NCI-H748 (cell line): ENCODE results near the gene MVP.
"Not testable (repeated sequence)": the region's sequence is repeated elsewhere in the genome, so short reads cannot be mapped to it uniquely, and the experiment has no call there.

Source experiments
- DNase-seq: peaks from one replicate; lab custom pipeline; 2025; ENCODE audit not compliant: unreplicated experiment; lab: John Stamatoyannopoulos, UW

MVP gene

DNA sequence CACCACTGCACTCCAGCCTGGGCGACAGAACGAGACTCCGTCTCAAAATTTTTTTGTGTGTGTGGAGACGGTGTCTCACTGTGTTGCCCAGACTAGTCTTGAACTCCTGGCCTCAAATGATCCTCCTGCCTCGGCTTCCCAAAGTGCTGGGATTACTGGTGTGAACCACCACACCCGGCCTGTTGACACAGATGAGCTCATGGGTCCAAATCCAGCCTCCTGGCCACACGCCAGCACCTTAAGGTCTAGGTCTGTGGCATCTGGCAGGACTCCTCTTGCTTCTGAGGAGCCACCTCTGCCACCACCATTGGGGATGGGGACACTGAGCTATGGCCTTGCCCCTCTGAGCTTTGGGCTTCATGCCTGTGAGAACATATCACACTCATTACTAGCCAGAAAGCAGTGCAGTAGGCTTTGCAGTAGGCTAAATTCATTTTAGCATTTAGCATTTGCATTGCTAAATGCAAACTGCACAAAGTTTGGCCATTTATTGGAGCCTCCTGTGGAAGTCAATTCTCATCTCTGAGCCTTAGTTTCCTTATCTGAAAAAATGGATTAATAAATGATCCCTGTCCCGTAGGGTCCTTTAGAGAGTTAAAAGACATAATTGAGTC is 48.2 kb downstream of the MVP start:
- no peak for DNase-seq

- DNase-seq: not testable (repeated sequence)
These were observed 48.8 kb downstream of the MVP start for GRCh38 chr16:29869067-29869466.

DNA sequence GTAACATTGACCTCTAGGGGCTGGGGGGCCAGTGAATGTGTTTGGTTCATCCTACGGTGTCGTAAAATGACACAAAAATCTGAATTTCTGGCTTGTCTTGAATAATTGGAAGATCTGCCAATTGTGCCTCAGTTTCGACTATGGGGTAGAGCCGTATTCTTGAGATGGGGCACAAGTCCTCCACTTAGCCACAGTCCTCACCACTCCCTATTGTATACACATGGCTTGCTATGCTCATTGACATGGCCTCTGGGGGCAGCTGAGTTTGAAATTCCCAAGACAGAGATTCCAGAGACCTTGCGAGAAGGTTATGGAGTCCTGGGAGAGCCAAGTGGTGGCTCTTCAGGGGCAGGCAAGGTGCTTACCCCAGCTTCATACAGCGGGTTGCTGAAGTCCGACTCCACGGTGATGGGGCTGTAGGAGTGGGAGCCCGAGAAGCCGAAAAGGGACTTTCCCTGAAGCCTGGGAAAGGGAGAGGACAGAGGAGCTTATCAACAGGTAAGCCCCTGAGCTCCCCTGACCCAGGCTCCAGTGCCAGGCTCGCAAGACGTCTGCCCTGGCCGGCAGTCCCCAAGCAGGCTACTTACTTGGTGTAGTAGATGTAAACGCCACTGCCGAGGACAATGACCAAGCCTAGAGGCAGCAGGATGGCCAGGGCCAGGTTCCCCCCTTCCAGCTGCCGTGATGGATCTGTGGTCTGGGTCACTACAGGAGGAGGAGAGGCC is 51.7 kb downstream of the MVP start:
- no peak for DNase-seq

DNA sequence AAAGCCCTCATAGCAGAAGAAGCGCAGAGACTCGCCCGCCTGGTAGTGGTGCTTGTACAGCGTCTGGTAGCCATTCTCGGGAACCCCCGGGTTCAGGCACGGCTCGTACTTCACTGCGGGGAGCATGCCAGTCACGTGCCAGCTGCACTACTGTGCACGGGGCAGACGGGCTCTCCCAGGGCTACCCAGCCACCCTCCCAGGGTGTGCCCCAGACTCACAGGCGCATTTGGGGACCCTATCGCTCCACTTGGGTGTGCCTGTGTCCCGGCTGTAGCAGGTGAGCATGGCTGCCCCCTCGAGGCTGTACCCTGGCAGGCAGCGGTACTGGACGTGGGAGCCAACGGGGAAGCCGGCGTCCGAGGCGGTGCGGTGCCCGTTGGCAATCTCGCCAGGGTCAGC is 53.1 kb downstream of the MVP start:
- DNase-seq: no peak

DNA sequence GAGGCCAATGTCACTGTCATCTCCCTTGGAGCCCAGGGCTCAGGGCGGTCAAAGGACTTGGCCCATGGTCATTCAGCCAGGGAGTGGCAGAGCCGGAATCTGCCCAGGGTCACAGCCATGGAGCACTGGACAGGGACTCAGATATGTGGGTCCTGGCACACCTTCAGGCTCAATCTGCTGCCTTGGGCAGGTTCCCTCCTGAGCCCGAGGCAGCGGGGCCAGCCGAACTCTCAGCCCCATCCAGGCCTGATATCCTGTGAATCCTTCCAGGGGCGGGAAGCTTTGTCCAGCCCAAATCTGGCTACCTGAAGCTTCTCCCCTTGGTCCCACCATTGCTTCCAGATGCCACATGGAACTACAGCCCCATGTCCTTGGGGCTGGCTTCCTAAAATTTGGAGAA is 54.9 kb downstream of the MVP start:
- no peak for DNase-seq

- no peak for DNase-seq
These were observed 55.9 kb downstream of the MVP start for GRCh38 chr16:29876217-29876593.

GRCh38 chr16:29876594-29877249 is 56.5 kb downstream of the MVP start:
- DNase-seq: no peak

DNA sequence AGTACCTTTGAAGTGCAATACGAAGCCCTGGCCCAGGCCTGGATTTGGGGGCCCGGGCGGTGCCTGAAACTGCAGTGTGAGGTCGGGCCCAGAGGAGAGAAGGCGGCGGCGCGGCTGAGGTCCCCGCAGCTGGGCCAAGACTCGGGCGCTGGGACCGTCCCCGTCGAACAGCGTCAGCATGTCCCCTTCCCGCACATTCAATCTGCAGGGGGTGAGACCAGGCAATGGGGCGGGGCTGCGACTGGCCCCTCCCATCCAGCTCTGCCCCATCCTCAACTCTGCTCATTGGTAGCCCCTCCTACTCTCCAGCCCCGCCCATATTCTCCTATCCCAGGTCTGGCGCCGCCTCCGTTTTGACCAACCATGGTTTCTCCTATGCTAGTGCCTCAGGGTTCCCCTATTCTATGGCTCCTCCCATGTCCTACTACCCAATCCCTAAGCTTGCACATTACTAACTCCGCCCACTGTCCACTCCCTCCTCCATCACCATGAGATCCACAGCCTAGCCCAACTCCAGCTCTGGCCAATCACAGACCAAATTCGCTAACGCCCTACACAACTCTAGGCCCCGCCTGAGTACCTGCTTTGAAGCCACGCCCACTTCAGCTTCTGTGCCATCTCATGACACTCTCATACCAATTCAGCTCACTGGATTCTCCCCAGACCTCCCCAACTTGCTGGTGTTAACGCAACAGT is 57.2 kb downstream of the MVP start:
- peak; percentile 13 for DNase-seq

GRCh38 chr16:29878172-29878571 is 57.9 kb downstream of the MVP start:
- no peak for DNase-seq

- no peak for DNase-seq
These were observed 60.8 kb downstream of the MVP start for GRCh38 chr16:29881050-29881449.

- DNase-seq: no peak
These were observed 63.7 kb downstream of the MVP start for GRCh38 chr16:29883987-29884386.

GRCh38 chr16:29889372-29889771 is 69.1 kb downstream of the MVP start:
- not testable (repeated sequence) for DNase-seq

DNA sequence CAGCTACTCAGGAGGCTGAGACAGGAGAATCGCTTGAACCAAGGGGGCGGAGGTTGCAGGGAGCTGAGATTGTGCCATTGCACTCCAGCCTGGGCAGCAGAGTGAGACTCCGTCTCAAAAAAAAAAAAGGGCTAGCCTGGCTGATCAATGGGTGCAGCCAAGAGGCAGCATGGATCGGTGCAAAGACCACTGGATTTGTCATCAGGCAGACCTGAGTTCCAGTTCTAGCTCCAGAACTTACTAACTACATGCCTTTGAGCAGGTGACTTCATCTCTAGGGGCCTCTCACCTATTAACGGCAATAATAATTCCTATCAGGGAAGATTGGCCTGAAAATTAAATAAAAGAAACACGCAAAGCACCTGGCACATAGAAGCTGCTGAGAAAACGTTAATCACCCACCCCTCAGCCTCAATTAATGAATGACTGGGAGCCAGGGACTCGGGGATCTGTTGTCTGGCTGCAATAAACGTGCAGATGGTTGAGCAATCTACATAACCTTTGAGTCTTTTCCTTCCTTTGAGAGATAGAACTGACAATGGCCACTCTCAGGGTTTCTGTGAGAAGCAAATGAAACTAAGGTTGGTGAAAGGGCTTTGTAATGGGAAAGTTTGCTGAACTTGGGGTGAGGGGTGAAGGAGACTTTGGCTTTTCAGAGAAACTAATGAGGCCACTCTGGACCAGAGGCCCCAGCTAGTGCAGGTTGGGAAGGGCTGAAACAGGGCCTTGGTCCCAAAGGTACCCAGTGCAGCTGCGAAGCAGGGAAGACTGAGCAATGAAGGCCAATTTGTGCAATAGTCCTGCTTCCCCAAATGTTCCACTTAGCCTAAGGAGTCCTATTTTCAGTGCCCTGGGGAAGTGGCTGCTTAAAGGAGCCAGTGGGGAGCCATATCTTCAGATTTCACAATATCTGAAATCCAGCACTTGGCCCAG is 71.5 kb downstream of the MVP start:
- DNase-seq: no peak

DNA sequence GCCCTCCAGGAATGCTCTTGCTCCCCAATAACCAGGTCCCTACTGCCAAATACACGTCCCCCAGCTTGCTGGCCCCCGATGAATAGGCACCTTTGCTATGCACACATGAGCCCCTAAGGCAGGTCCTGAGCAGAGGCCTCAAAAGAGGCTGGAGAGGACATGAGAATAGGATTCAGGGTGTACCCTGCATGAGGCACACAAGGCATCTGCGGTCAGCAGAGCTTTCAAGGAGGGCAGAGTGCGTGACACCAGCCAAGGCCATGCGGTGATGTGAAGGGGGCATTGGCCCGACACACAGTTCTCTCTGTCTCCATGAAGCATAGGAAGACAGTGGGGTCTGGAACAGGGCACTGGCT is 72.2 kb downstream of the MVP start:
- DNase-seq: no peak

- no peak for DNase-seq
These were observed 73.3 kb downstream of the MVP start for GRCh38 chr16:29893553-29893952.

DNA sequence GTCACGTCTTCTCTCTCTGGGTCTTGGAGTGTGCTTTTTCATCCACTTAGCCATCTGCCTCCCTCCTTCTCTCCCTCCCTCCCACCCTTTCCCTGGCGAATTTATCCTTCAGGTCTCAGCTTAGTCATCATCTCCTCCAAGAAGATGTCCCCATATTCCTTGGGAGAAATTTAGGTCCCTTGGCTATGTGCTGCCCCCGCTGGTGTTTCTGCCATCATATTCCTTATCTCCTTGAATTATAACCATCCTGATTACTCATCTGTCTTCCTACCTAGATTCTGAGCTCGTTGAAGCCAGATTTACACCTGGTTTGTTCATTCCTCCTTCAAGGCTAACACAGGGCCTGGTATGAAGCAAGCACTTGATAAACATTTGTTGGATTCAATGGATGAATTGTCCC is 74.1 kb downstream of the MVP start:
- DNase-seq: no peak

- no peak for DNase-seq
These were observed 76.6 kb downstream of the MVP start for GRCh38 chr16:29896841-29897240.

- no peak for DNase-seq
These were observed 77.1 kb downstream of the MVP start for GRCh38 chr16:29897333-29897732.
